GM12878 (cell line): ENCODE measurements around the gene C11orf58.

Experiments
- SREBF2 ChIP-seq: IDR thresholded peaks from 2 replicates; pipeline ENCODE4 v1.6.1; 2012; ENCODE audit warnings: mild to moderate bottlenecking, low read length
- TF ChIP-seq, protein P1 (sequence below), 3 experiments: IDR thresholded peaks in 2 of 3; conservative IDR thresholded peaks in 1 of 3; 2 replicates each; pipeline ENCODE4 v1.5.1; 2011; ENCODE audit warnings: low read depth in 3 of 3, low read length in 3 of 3, mild to moderate bottlenecking in 3 of 3, control low read depth in 2 of 3, moderate library complexity in 2 of 3, inconsistent platforms in 1 of 3, mixed read lengths in 1 of 3; ENCODE audit not compliant: control insufficient read depth in 2 of 3, insufficient read depth in 1 of 3; ENCODE audit errors: extremely low read depth in 1 of 3

- TF ChIP-seq, protein P1, sequence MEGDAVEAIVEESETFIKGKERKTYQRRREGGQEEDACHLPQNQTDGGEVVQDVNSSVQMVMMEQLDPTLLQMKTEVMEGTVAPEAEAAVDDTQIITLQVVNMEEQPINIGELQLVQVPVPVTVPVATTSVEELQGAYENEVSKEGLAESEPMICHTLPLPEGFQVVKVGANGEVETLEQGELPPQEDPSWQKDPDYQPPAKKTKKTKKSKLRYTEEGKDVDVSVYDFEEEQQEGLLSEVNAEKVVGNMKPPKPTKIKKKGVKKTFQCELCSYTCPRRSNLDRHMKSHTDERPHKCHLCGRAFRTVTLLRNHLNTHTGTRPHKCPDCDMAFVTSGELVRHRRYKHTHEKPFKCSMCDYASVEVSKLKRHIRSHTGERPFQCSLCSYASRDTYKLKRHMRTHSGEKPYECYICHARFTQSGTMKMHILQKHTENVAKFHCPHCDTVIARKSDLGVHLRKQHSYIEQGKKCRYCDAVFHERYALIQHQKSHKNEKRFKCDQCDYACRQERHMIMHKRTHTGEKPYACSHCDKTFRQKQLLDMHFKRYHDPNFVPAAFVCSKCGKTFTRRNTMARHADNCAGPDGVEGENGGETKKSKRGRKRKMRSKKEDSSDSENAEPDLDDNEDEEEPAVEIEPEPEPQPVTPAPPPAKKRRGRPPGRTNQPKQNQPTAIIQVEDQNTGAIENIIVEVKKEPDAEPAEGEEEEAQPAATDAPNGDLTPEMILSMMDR (IDR thresholded peaks at IDR 0.05 in 2 of 3, conservative IDR thresholded peaks at IDR 0.05 in 1 of 3; ENCODE audit: control insufficient read depth in 2 of 3, extremely low read depth in 1 of 3, insufficient read depth in 1 of 3, low read depth in 3 of 3, low read length in 3 of 3) = no peak
- no peak for TF ChIP-seq SREBF2
Observed at GRCh38 chr11:16727806-16728205, 10.6 kb upstream of the C11orf58 start.
